ENCODE measurements around the gene GALNT13. TPM values are rescaled to one million over a fixed set of nuclear protein-coding genes. Genes with fewer than 3 reads are reported as not detected.

Gene GALNT13
- total and polyA plus RNA-seq, 10 of the 15 experiments (the other 5 are each of a cell fraction or from before 2014, with no cell fraction given): 0.04 TPM; not detected in 9

- Histone ChIP-seq H3K4me3 (no peak overlapping the region), H3K27me3 (replicated peaks in 1 of 2; ENCODE audit: control insufficient read depth in 2 of 2, insufficient read depth in 2 of 2, low read length in 1 of 2) (no peaks in the 10 kb centered on the region), H3K4me1 (ENCODE audit: control insufficient read depth, insufficient read depth, low read length) (no peaks in the 10 kb centered on the region), H2AFZ (ENCODE audit: control insufficient read depth, low read depth, low read length) (no peak overlapping the region), H3K9ac (ENCODE audit: control insufficient read depth, insufficient read depth, low read length) (no peak overlapping the region), H3K27ac (ENCODE audit: control insufficient read depth, insufficient read depth) (no peak overlapping the region), H3K36me3 (ENCODE audit: control insufficient read depth in 2 of 2, insufficient read depth in 2 of 2, low read length in 1 of 2) (no peaks in the 10 kb centered on the region), H3K9me3 (replicated peaks; ENCODE audit: control insufficient read depth, insufficient read depth, low read length) (no peaks in the 10 kb centered on the region), H3K79me2 (ENCODE audit: control insufficient read depth, insufficient read depth, low read length) (no peaks in the 10 kb centered on the region), H4K20me1 (ENCODE audit: control insufficient read depth, insufficient read depth) (no peaks in the 10 kb centered on the region), H3K4me2 (ENCODE audit: control insufficient read depth, insufficient read depth) (no peak overlapping the region)
- ChIA-PET RAD21 (ENCODE audit: unreplicated experiment) (no interaction called here), POLR2A (no interaction called here), SMC1A (ENCODE audit: uncharacterized antibody, unreplicated experiment) (no interaction called here), CTCF (interaction anchor here (1.1 kb wide), 1 partner anchor 135 kb away, joined by 3 read pairs; no protein-coding TSS in a partner anchor)
- intact Hi-C loops (cut with micrococcal nuclease; ENCODE audit: unreplicated experiment) (no loop called here), in situ Hi-C loops (cut with MboI) (no loop called here)
- DNase-seq (ENCODE audit: low read depth, low spot score) (no peak), ATAC-seq (no peak), FAIRE-seq (no peak)
- TF ChIP-seq IKZF2 (IDR thresholded peaks at IDR 0.05) (no peak), SKIL (IDR thresholded peaks at IDR 0.05; ENCODE audit: low read depth, poor library complexity, severe bottlenecking) (no peak), HCFC1 (IDR thresholded peaks at IDR 0.05; ENCODE audit: low read length) (no peak), IRF4 (IDR thresholded peaks at IDR 0.05; ENCODE audit: low read depth, low read length) (no peak), ZNF24 (IDR thresholded peaks at IDR 0.05) (no peak), NBN (IDR thresholded peaks at IDR 0.05) (no peak), NR2C1 (IDR thresholded peaks at IDR 0.05) (no peak), CEBPB (IDR thresholded peaks at IDR 0.05; ENCODE audit: borderline replicate concordance in 1 of 2, low read depth in 2 of 2, low read length in 2 of 2) (no peak), YY1 (IDR thresholded peaks at IDR 0.05; ENCODE audit: low read depth, low read length) (no peak), WRNIP1 (IDR thresholded peaks at IDR 0.05; ENCODE audit: borderline replicate concordance, low read depth, low read length) (no peak)
- BruUV-seq (replicated peaks): no TSS peak
- WGBS (ENCODE audit: insufficient coverage, insufficient replicate concordance, low lambda C conversion rate, missing lambda C conversion rate): 39% methylated on average over 5 of the region's 5 CpGs
Measured at GRCh38 chr2:154477319-154477718, 605.6 kb downstream of the GALNT13 start.

Measured in GM12878 (cell line).